HK-2 (cell line): ENCODE data around the gene RABAC1.
"Not testable (repeated sequence)": the region's sequence is repeated elsewhere in the genome, so short reads cannot be mapped to it uniquely, and the experiment has no call there.

Source experiments
- DNase-seq: peaks from one replicate; pipeline ENCODE4 v3.0.0-alpha.2; 2018; ENCODE audit not compliant: unreplicated experiment

Gene RABAC1

GRCh38 chr19:41915776-41916414 lies 43.2 kb downstream of the RABAC1 start:
- DNase-seq, result no peak

- DNase-seq, result no peak
Measured at GRCh38 chr19:41915021-41915775, 43.9 kb downstream of the RABAC1 start.

GRCh38 chr19:41914424-41914834 lies 44.7 kb downstream of the RABAC1 start:
- not testable (repeated sequence) for DNase-seq

GRCh38 chr19:41913538-41914423 lies 45.3 kb downstream of the RABAC1 start:
- DNase-seq, result no peak

GRCh38 chr19:41912899-41913537 lies 46.1 kb downstream of the RABAC1 start:
- DNase-seq, result no peak

GRCh38 chr19:41911889-41912731 lies 47.0 kb downstream of the RABAC1 start:
- no peak for DNase-seq

GRCh38 chr19:41910992-41911888 lies 47.9 kb downstream of the RABAC1 start:
- DNase-seq, result no peak

GRCh38 chr19:41910240-41910991 lies 48.7 kb downstream of the RABAC1 start:
- DNase-seq, result no peak

- DNase-seq, result no peak
Measured at GRCh38 chr19:41909706-41910105, 49.4 kb downstream of the RABAC1 start.

GRCh38 chr19:41908724-41909464 lies 50.2 kb downstream of the RABAC1 start:
- DNase-seq, result no peak

- no peak for DNase-seq
Measured at GRCh38 chr19:41907994-41908615, 51.0 kb downstream of the RABAC1 start.

GRCh38 chr19:41906916-41907680 lies 52.0 kb downstream of the RABAC1 start:
- DNase-seq, result no peak
